ENCODE results near the gene NHEJ1.

NHEJ1 gene

DNA sequence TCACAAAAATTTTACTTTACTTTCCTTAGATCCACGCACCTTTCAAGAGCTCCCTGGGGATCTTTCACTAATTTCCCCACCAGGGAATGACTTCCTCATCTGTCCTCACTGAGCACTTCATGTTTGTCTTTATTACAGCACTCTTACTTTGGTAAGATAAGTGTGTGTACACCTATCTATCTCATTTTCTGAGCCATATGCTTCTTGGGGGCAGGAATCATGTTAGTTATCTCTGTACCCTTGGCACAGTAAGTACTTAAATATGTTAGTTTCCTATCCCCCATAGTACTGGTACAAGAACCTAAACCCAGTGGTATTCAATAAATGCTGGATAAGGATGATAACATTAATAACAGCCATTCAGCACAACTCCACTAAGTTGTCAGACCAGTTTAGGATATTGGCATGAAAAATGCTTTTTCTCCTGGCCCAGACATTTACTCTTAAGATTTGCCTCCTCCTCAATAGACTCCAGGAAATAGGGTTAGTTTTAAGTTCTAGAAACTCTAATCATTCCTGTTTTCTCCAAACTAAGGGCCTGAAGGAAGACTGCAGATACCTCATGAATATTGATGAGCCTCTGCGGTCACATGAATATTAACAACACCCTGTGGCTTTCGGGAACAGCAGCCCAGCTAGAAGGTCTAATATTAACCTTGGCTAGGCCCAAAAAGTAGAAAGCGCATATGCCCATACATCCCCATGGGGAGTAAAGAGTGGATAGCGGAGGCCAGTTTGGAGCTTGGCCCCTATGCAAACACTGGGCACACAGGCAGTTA is 38.2 kb downstream of the NHEJ1 start:
- no peak for DNase-seq

DNA sequence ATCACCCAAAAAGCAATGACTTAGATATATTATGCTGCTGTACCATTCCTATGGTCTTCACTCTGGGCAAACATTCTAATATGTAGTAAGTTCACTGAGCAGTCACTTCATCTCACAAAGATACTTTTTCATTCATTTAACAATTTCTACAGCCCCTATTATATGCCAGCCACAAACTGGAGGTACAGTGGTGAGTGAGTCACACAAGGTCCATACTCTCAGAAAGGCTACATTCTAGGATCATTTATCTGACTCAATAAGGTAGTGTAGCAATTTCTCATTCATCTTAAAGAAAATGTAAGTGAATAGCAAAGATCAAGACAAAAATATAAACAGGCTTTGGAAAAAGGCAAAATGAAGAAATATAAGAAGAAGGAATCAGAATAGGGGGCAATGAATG is 40.5 kb downstream of the NHEJ1 start:
- DNase-seq, result no peak

DNA sequence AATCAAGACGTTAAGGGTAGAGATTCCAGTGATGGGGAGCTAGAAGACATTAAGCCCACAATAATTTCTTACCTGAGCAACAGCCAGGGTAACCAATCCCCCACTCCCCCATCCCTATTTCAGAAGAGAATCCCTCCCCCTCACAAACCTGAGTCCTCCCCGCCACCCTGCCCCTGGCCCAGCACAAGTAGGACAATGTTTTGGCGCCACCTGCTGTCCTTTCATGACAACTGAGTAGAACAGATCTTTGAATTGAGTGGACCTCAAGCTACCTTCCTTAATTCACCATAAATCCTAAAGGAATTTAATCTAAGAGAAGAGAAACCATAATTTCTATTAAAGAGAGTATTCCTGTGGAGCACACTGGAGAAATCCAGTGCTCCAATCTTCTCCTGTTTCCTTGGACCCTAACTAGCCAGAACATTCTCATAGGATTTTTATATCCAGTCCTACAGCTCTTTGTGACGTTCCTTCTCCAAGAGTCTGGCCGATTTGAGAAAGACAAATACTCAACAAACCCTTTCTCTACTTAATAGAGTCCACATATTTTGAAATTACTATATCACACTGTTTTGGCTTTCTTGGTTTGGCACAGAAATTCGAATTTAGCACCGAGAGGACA is 41.1 kb downstream of the NHEJ1 start:
- DNase-seq, result peak; percentile 48 to 54

DNA sequence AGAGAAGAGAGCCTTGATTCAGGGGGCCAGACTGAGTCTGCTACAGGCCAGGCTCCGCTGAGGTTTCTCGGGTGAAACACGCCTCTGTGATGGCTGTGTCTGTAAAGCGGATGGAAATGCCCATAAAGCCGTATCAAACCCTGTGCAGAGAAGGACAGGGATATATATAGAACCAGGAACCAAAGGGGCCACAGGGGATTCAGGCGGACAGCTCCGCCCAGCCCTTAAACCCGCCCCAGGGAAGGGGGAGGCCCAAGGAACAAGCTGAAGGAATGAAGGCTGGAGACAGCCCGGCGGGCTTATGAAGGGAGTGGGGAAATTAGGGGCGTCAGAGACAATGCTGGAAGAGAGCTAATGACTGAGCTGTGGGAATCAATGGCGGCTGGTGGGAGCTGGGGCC is 42.1 kb downstream of the NHEJ1 start:
- DNase-seq, result no peak

DNA sequence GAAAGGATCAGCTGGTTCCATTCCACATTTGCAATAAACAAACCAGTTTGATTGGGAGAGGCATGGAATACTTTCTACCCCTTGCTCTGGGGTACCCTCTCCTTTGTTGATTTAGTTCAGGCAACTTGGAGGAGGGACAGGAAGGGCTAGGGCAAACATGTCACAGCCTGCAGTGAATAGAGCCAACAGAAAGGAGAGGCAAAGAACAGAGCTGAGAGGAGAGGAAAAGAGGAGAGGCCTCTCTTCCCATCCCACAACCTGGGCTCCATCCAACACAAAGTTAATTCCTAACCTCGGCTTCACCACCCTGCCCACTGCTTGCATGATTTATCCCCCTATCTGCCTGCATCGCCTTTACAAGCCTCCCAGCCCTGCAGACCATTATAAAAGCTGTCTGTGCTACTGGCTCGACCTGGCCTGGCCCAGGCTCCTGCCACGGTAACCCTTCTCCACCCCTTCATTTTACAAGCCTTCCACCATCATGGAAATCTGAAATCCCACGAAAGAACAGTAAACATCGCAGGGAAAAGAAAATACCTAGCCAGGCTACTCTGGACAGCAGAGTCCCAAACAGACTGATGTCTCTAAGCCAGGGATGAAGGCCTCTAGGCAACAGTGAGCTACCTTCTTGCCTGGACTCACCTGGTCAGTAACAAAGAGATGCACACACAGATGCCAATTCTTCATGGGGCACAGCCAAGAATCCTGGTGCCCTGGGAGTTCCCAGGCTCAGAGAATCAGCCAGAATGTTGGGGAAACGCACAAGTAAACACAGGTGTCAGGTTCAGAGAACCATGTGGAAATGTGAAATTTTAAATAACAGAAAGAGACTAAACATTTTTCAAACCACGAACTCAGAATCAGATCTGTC is 43.6 kb downstream of the NHEJ1 start:
- no peak for DNase-seq

DNA sequence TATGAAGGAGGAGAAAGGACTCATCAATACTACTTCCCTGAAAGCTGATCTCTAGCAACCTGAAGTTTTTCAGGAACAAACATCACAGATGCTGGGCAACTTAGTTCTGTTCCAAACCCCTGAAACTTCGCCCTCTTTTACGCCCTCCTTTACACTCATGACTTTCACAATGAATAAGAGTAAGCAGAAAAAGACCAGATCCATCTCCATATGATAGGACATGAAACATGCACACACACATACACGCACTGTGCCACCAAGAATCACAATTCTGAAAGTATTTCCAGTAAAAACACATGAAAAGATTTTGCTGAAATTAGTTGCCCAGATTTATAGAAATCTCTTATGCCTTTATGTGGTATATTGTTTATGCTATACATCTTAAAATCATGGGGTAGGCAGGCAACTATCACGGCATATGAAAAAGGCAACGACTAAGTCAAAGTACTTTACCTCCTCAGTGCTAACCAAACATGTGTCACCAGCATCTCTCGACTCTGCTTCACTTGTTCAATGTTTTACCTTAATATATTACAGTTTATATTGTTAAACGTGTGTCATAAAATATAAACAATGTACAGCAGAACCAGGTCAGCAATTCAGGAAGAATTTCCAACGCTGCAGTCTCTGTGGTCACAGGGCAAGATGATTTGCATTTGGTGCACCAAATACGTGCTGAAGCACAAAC is 47.8 kb downstream of the NHEJ1 start:
- DNase-seq, result no peak

DNA sequence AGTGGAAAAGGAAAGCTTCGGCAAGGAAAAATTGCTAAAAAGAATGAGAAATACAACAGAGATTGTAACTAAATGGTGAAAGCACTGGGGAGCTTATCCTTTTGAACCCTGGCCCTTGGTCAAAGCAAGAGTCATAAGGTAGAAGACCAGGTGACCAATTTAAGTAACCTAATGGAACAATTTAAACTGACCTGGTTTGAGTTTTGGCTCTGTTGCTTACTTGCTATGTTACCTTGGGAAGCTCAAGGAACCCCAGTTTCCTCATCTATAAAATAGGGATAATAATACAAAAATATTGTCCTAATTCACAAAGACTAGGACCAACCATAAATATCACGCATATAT is 48.6 kb downstream of the NHEJ1 start:
- no peak for DNase-seq

DNA sequence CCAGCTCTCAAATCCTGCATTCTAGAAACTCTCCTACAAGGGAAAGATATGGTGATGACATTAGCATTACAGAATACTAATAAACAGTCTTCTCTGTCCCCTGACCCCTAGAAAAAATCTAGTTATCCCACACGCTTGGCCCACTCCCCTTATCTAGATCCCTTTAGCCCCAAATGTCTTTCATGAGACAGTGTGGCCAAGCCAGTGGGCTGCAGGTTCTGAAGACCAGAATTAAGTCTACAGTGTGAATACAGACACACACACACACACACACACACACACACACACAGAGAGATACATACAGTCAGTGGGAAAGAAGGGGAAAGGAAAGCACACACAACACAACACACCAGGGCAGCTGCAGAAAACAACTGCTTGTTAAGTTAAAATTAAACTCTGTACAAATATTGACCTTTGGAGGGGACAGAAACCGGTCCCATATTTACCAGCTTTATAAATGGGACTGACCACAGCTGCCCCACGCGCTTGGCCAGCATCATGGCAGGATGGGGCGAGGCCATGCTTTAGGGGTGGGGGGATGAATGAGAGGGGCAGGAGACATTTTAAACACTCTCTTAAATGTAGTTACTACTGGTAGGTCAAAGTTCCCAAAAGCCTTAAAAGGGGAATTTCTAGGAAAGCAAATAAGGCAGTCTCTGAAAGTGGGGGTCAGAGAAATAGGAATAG is 49.1 kb downstream of the NHEJ1 start:
- DNase-seq, result no peak

DNA sequence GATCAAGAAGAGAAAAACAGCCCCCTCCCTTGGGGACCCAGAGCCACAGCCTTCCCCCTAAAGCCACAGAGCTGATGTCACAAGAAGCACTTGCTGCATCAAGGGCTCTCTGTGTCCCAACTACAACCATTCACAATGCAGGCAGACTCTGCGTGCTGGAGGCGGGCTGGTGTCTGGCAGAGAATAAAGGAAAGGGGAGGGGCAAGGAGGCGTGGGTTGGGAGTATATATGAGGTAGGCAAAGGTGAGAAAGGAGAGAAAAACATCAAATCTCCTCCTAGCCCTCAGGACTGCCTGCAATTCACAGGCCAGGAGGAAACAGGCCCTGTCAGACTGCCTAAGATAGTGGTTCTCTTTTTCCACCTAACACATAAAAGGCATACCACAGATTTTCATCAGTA is 51.1 kb downstream of the NHEJ1 start:
- DNase-seq, result peak; percentile 42

DNA sequence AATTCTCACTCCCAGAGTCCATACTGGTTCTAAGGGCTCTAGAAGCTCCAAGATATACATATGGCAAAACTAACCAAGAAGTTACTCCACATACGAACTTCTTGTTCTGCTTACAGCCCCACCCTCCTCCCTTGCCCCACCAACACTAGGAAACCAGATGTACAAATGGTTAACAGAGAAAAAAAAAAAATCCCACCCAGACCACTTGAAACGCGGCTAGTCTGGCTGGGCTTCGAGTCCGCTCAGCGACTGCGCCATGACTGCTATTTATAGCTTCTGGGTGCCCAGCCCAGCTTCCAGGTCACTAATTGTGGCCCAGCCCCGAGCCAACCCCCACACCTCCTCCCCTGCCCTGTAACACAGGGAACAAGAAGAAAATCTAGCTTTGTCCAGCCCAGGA is 52.9 kb downstream of the NHEJ1 start:
- peak in 1 of 2 donors; percentile 33 for DNase-seq

DNA sequence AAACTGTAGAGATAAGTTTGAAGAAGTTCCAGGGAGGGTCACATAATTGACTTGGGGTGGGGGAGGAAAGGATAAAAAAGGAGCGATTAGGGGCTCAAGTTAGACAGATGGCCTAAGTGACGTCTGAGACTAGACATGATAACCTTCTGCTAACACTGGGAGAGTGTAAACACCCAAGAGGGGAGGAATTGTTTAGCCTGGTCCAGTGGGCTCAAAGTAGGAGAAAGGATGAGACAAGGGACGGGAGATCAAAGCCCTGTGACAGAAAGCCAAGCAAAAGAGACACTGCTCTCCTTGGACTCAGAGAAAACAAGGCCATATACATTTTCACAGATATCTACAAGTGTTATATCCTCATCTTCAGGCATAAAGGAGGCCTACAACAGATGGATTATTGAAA is 54.4 kb downstream of the NHEJ1 start:
- no peak for DNase-seq

DNA sequence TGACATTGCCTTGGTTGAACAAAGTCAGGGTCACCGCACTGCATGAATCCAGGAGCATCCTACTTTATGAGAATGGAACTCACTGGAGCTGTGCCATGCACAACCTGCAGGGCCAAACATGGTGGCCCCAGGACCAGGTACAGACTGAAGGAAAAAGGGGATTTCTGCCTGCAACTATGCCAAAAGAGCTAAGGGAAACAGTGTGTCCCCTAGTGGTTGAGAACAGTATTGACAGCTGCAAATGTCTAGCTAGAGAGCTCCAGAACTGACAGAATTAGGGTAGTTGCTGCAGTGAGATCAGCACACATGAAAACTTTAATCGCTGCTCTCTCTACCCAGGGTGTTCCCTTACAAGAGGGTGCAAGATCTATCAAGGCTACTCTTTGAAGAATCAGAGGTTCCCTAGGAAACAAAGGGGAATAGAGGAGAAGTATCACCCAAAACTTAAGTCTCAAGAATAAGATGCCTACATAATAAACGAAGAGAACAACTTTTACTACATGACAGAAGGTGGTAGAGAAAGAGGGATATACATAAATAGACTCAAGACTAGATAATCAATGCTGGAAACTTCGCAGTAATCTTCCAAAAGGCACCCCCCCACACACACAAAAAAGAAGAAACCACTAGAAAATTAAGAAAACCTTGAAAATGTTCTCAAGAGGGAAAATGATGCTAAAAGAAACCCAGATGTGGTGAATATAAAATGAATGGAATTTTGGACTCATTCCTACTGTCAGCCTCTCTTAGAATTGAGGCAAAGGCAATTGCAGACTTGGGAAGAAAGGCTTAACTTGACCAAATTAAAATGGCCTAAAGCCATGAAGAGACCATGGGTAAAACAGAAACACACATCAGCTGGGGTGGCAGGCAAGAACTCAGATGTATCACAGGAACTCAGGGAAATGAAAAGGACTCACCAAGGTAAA is 56.2 kb downstream of the NHEJ1 start:
- DNase-seq, result peak; percentile 55 to 64

DNA sequence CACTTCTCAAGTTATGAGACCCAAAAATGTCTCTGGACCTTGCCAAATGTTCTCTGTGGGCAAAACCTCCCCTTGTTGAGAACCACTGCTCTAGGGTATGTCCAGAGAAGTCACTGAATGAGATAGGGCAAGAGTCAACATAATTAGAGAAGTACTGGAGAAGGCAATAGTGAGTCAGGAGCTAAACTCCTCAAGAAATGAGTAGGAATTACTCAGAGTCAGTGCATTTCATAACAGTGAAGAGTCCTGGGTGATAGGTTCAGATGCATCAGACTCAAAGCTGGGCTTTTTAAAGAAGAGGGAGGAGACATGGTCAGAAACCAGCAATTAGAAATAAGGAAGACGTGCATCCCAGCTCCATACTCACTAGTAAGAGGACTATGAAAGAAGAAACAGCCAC is 61.3 kb downstream of the NHEJ1 start:
- DNase-seq, result peak; percentile 86 to 93

DNA sequence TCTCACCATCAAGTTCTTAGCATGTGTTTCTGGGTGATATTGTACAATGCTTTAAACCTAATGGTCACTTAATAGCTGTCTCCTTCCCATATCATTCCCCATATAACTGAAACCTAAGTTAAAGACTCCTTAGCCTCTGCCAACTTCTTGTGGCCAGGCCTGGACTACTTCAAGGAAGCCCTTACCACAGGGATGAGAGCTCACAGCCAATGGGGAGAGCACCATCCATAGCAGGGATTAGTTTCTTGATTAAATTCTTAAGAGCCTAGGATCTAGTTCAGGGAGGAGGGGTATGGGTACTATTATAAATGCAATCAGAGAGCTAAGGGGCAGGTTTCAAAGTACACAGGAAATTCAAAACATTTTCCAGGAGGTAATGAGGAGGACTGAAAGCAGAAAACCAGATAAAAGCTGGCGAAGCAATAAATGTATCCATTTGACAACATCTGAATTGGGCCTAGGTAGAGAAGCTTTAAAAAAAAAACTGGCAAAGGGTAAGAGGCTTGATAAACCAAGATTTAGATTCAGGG is 65.1 kb downstream of the NHEJ1 start:
- DNase-seq, result no peak

DNA sequence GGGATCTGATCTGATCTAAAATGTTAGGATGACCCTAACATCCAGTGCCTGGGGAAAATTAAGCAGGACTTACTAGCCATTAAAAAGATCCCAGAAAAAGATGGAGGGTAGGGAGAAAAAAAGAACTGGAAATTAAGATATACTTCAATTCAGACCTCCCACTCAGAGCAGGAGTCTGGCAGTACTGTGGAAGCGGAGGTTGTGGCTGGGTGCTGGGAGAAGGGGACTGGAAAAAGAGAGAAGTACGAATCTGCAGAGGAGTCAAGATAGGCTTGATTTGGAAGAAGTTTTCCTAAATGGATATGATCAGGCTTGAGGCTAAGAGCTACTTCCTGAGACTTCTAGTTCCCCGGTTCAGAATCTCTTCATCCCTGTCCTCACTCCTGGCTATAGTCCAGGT is 66.4 kb downstream of the NHEJ1 start:
- no peak for DNase-seq

DNA sequence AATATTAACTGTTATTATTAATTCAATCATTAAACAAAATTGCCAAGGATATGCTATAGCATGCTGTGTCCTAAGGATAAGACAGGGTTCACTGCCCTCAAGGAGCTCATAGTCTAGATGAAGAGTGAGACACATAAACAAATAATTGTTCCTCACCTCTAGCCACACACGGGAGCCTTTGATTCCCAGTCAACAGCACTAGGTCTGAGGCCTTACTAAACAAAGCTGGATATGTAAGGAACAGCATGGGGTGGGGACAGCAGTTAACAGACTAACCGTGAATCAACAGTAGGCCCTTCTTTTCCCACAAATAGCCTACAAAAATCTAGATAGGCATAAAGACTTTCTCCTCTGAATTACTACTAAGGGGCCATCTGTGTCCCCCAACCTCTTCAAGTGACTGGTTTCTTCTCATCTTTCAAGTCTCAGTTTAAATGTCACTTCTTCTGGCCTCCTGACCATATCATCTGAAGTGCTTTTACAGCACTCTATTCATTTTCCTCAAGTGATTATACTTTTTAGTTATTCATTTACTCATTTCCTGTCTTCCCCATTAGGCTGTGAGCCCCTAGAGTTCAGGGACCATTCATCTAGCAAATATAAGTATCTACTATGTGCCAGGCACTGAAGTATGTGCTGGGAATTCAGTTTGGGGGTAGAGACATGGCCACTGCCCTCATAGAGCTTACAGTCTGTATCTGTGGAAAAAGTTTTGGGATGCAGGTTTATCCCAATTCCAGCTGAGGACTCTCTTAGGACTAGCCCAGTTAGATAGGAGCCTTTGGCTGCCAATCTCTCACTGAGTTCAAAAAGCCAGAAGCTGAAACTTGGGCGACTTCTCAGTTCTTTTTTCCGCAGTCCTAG is 69.9 kb downstream of the NHEJ1 start:
- no peak for DNase-seq

DNA sequence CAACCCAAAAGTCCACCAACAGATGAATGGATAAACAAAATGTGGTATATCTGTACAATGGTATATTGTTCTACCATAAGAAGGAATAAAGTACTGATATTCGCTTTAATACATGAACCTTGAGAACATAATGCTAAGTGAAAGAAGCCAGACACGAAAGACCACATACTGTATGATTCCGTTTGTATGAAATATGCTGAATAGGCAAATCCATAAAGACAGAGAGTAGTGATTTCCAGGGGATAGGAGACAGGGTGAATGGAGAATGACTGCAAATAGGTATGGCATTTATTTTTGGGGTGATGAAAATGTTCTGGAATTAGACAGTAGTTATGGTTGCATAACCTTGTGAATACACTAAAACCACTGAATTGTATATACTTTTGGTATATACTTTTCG is 71.3 kb downstream of the NHEJ1 start:
- no peak for DNase-seq

DNA sequence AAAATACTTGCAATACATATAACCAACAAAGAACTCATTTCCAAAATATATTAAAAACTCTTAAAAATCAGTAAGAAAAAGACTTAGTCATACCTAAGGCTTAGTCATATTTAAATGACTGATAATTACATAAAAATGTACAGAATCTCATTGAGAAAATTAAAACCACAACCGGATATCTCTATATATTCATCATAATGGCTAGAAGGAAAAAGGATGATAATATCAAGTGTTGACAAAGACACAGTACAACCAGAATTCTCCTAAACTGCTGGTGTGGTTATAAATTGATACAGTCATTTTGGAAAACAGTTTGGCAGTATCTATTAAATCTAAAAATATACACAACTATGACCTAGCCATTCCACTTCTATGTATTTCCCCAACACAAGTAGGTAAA is 72.8 kb downstream of the NHEJ1 start:
- no peak for DNase-seq

DNA sequence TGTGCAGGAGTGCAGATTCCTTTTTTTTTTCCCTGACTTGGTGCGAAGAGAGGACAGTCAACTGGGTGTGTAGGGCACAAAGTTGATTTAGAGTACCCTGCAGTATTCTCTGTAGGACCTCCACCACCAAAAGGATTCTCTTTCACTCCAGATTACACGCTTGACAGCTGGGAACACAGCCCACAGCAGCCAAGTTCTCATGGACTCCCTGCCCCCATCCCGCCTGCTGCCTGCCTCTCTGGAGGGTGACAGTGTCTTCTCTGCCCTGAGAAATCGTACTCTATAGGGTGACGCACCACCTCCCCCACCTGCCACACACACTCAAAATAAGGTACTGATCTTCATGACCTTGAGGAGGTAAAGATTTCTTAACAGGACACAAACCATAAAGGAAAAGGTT is 73.3 kb downstream of the NHEJ1 start:
- DNase-seq, result no peak

DNA sequence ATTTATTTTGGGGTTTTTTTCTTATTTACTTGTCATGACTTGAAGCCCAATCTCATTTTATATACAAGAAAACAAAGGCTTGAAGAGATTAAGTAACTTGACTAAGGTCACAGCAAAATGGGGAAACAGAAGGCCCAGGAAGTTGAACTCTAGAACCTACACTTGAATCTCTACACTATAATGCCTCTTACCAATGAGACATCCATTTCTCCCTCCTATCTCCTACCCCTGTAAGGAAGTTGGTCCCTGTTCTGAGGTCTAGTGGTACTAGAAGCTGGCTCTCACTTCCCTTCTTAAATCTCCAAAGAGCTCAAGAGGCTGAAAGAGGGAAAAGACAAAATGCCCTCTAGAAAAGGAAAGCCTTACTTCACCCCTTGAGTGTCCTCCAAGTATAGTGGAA is 74.4 kb downstream of the NHEJ1 start:
- peak; percentile 62 to 70 for DNase-seq
